SU-DHL-6 (cell line): ENCODE measurements around the gene SHFL.

ENCODE experiments used
- H2AFZ ChIP-seq: fragments of 200-600 bp; sonication (generic); 2 replicates; pipeline ENCODE4 v1.6.1; 2014; ENCODE audit warnings: low read depth, mild to moderate bottlenecking, moderate library complexity, mixed read lengths, antibody characterized with exemption, low read length; ENCODE audit not compliant: severe bottlenecking
- H3F3A ChIP-seq: fragments of 200-600 bp; shearing (Covaris generic); 2 replicates; pipeline ENCODE4 v1.6.0; 2016; ENCODE audit warnings: antibody characterized with exemption, mild to moderate bottlenecking; ENCODE audit not compliant: insufficient read depth
- H3K27ac ChIP-seq: fragments of 200-600 bp; sonication (generic); 2 replicates; pipeline ENCODE4 v1.5.1; 2016; ENCODE audit warnings: low read depth, mild to moderate bottlenecking, low read length, moderate library complexity, mixed read lengths
- H3K27me3 ChIP-seq: fragments of 200-600 bp; sonication (generic), shearing (Covaris generic); 2 replicates; pipeline ENCODE4 v1.6.0; 2014; ENCODE audit warnings: mild to moderate bottlenecking, low read length
- H3K36me3 ChIP-seq: fragments of 200-600 bp; sonication (generic); 2 replicates; pipeline ENCODE4 v1.6.1; 2014; ENCODE audit warnings: mild to moderate bottlenecking, low read length, mixed read lengths
- H3K4me2 ChIP-seq: fragments of 300-600, 200-600 bp; shearing (Covaris generic), sonication (generic); 2 replicates; pipeline ENCODE4 v1.6.0; 2014; ENCODE audit warnings: low read length, low read depth, mild to moderate bottlenecking; ENCODE audit not compliant: poor library complexity, severe bottlenecking
- H3K4me3 ChIP-seq: fragments of 200-600 bp; sonication (generic); 2 replicates; pipeline ENCODE4 v1.5.1; 2014; ENCODE audit warnings: antibody characterized with exemption, low read length, mild to moderate bottlenecking, mixed read lengths; ENCODE audit not compliant: insufficient read depth, poor library complexity, severe bottlenecking
- H3K79me2 ChIP-seq: fragments of 200-600 bp; sonication (generic); 2 replicates; pipeline ENCODE4 v1.6.1; 2014; ENCODE audit warnings: mild to moderate bottlenecking, low read length, moderate library complexity; ENCODE audit not compliant: insufficient read depth
- H3K9ac ChIP-seq: fragments of 200-600 bp; sonication (generic); 2 replicates; pipeline ENCODE4 v1.7.0; 2014; ENCODE audit warnings: mild to moderate bottlenecking, low read length
- H3K9me2 ChIP-seq: fragments of 200-600 bp; sonication (generic); replicated peaks from 2 replicates; pipeline ENCODE4 v1.6.1; 2014; ENCODE audit warnings: low read length; ENCODE audit not compliant: insufficient read depth
- H3K9me3 ChIP-seq: fragments of 200-600 bp; sonication (generic); 2 replicates; pipeline ENCODE4 v1.6.1; 2014; ENCODE audit warnings: low read length, mixed read lengths; ENCODE audit not compliant: insufficient read depth
- H4K20me1 ChIP-seq: fragments of 200-600 bp; sonication (generic); 2 replicates; pipeline ENCODE4 v1.6.1; 2014; ENCODE audit warnings: low read depth, mild to moderate bottlenecking, antibody characterized with exemption, low read length, moderate library complexity, mixed read lengths
- CTCF ChIP-seq: fragments of 200-600 bp; sonication (generic); IDR thresholded peaks from one replicate; pipeline ENCODE4 v1.5.1; 2017; ENCODE audit warnings: antibody characterized with exemption, mild to moderate bottlenecking, low read length, moderate library complexity; ENCODE audit not compliant: insufficient read depth, poor library complexity, severe bottlenecking
- EZH2phosphoT487 ChIP-seq: fragments of 200-600 bp; sonication (generic), shearing (Covaris generic); conservative IDR thresholded peaks from 2 replicates; pipeline ENCODE4 v1.6.1; 2018; ENCODE audit warnings: mild to moderate bottlenecking, antibody characterized with exemption, low read length, moderate library complexity, mixed read lengths

SHFL gene

DNA sequence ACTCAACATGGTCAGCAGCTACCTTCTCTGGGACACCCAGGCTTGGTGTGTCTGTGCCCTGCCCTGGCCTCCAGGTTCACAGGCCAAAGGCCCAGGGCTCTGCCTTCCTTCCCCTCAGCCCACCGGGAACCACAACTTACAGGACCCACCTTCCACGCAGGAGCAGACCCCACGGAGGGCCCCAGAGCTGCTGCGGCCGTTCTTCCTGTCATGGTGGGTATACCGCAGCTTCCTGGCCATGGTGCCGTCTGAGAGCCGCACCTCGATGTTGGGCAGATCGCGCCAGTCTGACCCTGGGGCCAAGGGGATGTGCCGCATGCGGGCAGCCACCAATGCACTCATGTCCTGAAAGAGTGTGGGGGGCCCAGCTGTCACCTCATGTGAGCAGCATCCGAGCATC lies 50.8 kb downstream of the SHFL start:
- Histone ChIP-seq H3K9ac (no peak overlapping the region), H3F3A (0 out of 2 replicates have a peak, but pooled peaks cover 3% of the 10 kb centered on the region), H3K36me3 (peaks cover 23% of the 10 kb centered on the region; the same call in 1 of the 2 replicates), H4K20me1 (no peaks in the 10 kb centered on the region), H3K27me3 (no peaks in the 10 kb centered on the region), H3K4me2 (no peak overlapping the region), H3K27ac (no peak overlapping the region), H3K9me2 (no peaks in the 10 kb centered on the region), H3K79me2 (0 out of 2 replicates have a peak, but pooled peaks cover 4% of the 10 kb centered on the region), H3K9me3 (no peaks in the 10 kb centered on the region), H2AFZ (no peak overlapping the region), H3K4me3 (no peak overlapping the region)
- TF ChIP-seq EZH2phosphoT487 (no peak), CTCF (no peak)

DNA sequence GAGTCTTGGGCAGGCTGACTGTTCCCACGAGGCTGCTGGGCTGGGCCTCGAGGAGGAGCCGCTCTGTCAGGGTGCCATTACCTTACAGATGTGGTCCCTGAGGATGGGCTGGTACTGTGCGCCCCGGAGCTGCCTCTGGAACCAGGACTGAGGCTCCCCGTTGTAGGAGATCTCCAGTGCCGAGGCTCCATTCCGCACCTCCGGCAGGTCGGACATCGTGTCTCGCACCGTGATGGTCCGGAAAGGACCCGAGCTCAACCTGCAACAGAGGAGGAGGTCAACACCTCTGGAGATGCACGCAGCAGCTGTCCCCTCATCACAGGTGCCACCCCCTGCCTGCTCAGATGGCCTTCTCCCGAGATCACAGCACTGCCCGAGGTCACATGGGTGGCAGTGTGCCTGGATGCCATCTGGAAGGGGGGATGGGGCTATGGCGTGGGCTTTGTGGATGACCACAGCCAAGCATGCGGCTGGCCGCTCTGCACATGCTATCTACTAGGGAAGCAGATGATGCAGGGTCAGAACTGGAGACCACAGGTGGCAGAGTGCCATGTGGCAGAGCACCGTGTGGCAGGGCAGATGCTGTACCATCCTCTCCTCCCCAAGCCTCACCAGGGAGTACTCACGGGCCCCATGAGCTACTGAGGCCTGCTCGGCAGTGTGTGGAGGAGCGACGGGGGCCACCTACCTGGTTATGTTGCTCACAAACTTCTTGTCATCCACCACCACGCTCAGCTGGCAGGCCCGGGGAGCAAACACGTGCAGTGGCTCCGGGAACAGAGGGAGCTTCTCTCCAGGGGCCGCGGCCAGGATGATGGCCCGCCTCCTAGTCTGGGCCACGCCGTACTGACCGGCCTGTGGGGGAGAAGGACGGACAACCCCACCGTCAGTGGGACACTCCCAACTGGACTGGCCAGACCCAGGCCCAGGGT lies 51.9 kb downstream of the SHFL start:
- Histone ChIP-seq H3K27ac (no peak overlapping the region), H3F3A (0 out of 2 replicates have a peak, but pooled peaks cover 3% of the 10 kb centered on the region), H3K27me3 (no peaks in the 10 kb centered on the region), H3K36me3 (peaks cover 29% of the 10 kb centered on the region; the same call in 1 of the 2 replicates), H3K9me2 (no peaks in the 10 kb centered on the region), H3K4me2 (no peak overlapping the region), H3K4me3 (no peak overlapping the region), H3K9ac (no peak overlapping the region), H4K20me1 (no peaks in the 10 kb centered on the region), H3K79me2 (0 out of 2 replicates have a peak, but pooled peaks cover 4% of the 10 kb centered on the region), H3K9me3 (no peaks in the 10 kb centered on the region), H2AFZ (no peak overlapping the region)
- no peak for TF ChIP-seq CTCF
- TF ChIP-seq EZH2phosphoT487: no peak

DNA sequence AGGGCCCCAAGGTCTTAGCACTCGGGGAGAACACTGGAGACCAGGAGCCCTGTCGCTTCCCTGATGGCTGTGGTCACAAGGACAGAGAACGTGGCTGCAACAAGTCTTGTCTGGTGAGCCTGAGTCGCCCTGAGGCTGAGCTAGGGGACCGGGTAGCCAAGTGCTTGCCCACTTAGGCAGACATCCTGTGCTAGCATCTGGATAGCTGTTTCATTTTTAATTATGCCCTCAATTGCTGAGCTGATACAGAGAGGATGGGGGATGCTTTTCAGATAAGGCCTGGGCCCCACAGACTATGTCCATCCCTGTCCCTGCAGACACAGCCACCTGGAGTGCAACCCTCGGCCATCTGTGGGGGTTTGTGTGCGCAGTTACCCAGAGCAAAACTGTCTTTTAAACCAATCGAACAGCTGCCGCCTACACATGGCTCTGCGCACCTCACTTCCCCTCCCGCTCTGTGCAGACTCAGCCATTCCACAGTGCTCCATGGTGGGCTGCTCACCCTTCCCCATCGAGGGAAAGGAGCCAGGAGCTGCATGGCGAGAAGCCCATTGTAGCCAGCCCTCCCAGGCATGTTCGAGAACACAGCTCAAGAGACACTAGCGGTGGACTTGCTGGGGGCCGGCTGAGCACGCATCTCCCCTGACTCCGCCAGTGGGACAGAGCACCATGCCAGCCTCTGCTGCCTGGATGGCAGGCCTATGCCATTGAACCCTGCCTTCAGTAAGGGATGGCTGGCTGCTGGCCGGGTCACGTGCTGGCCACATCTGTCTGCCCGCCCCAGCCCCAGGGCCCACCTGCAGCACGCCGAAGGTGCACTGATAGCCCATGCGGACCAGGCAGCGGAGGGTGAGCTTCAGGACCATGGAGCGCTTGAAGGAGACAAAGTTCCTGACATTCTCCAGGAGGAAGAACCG lies 53.0 kb downstream of the SHFL start:
- Histone ChIP-seq H3K27ac (no peak overlapping the region), H3K27me3 (no peaks in the 10 kb centered on the region), H3K36me3 (peaks cover 33% of the 10 kb centered on the region; the same call in 1 of the 2 replicates), H4K20me1 (no peaks in the 10 kb centered on the region), H3K9me2 (no peaks in the 10 kb centered on the region), H3K79me2 (0 out of 2 replicates have a peak, but pooled peaks cover 4% of the 10 kb centered on the region), H2AFZ (no peak overlapping the region), H3K4me3 (no peak overlapping the region), H3K4me2 (no peak overlapping the region), H3K9me3 (no peaks in the 10 kb centered on the region), H3K9ac (no peak overlapping the region), H3F3A (no peaks in the 10 kb centered on the region)
- TF ChIP-seq EZH2phosphoT487 (no peak), CTCF (no peak)
